ENCODE measurements around the gene ARIH2.

DNA sequence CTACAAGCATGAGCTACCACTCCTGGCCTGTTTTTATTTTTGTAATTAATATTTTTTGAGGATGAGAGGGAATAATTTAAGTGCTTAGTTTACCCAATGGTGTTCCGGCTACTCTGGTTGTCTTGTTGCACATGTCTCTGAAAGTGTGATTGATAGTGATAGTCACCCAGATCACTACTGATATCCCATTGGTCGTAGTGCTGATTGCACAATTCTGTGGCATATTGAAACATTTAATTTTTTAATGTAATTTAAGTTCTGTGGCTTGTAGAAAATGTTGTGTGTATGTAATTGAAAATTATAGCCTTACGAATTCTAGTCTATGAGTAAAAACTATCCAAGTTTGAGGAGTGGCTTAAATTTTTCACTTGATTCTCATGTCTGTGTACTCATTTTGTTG, 11.9 kb downstream of the ARIH2 start:
- TF ChIP-seq, protein P1, sequence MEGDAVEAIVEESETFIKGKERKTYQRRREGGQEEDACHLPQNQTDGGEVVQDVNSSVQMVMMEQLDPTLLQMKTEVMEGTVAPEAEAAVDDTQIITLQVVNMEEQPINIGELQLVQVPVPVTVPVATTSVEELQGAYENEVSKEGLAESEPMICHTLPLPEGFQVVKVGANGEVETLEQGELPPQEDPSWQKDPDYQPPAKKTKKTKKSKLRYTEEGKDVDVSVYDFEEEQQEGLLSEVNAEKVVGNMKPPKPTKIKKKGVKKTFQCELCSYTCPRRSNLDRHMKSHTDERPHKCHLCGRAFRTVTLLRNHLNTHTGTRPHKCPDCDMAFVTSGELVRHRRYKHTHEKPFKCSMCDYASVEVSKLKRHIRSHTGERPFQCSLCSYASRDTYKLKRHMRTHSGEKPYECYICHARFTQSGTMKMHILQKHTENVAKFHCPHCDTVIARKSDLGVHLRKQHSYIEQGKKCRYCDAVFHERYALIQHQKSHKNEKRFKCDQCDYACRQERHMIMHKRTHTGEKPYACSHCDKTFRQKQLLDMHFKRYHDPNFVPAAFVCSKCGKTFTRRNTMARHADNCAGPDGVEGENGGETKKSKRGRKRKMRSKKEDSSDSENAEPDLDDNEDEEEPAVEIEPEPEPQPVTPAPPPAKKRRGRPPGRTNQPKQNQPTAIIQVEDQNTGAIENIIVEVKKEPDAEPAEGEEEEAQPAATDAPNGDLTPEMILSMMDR (IDR thresholded peaks at IDR 0.05 in 4 of 5, conservative IDR thresholded peaks at IDR 0.05 in 1 of 5): no peak
- TF ChIP-seq POLR2A (IDR thresholded peaks at IDR 0.05): no peak

Measured in gastrocnemius medialis (tissue), 4 donors.